K562 treated with DMSO at 1 percent for 4 hours (cell line): ENCODE data around the gene COL2A1. TPM values are rescaled to one million over a fixed set of nuclear protein-coding genes. Genes with fewer than 3 reads are reported as not detected.

ENCODE experiments used
- total RNA-seq: library from RNA; unstranded; fragments of 300-600 nt; gene quantifications from 2 replicates; pipeline ENCODE4 v1.2.3, GENCODE V29; 2022; ENCODE audit not compliant: insufficient read depth

The COL2A1 gene
- total RNA-seq = not detected in 2 replicates

GRCh38 chr12:48004053-48004941 is at the start of gene COL2A1:
Gene COL2A1 (minus strand): TSS chr12:48004476. CDS start chr12:48004321, 155 bp downstream.

GRCh38 chr12:47963340-47964040 is 40.8 kb downstream of the COL2A1 start, which contains the start of gene TMEM106C:
Gene TMEM106C (plus strand): TSS chr12:47963596. CDS start chr12:47964237, 641 bp downstream.

Other genes starting within 250 kb of the COL2A1 start
- 1.3 and 1.5 TPM in 2 replicates for gene RAPGEF3, start 245.6 kb downstream of the COL2A1 start, total RNA-seq
- 41.8 and 59.1 TPM in 2 replicates for gene SLC48A1, start 231.2 kb downstream of the COL2A1 start, total RNA-seq
- 38.0 and 44.7 TPM in 2 replicates for gene HDAC7, start 184.6 kb downstream of the COL2A1 start, total RNA-seq
- 2.5 and 3.6 TPM in 2 replicates for gene VDR, start 99.5 kb downstream of the COL2A1 start, total RNA-seq
- gene TMEM106C, start 40.9 kb downstream of the COL2A1 start, total RNA-seq = 89.3 and 92.9 TPM in 2 replicates
- 9.0 and 13.4 TPM in 2 replicates for gene SENP1, start 101.6 kb upstream of the COL2A1 start, total RNA-seq
- 18.5 and 22.6 TPM in 2 replicates for gene PFKM, start 114.9 kb upstream of the COL2A1 start, total RNA-seq
- 16.9 and 23.7 TPM in 2 replicates for gene ASB8, start 153.0 kb upstream of the COL2A1 start, total RNA-seq
- not detected in 2 replicates for gene CCDC184, start 179.2 kb upstream of the COL2A1 start, total RNA-seq
- not detected in 2 replicates for gene OR10AD1, start 198.8 kb upstream of the COL2A1 start, total RNA-seq